PC-3 (cell line): ENCODE data around the gene KCNJ15. TPM values are rescaled to one million over a fixed set of nuclear protein-coding genes. Genes with fewer than 3 reads are reported as not detected.

Source experiments
- ATAC-seq: fragments of 200-7000 bp; cut with Tn5 transposase; 2 replicates; pipeline ENCODE4 v1.9.1; 2020; ENCODE audit warnings: mild to moderate bottlenecking, moderate library complexity
- BruUV-seq: library from RNA; stranded (reverse); fragments of 400-500 nt; replicated peaks from 2 replicates; lab custom pipeline; 2021; lab: Mats Ljungman, UMichigan
- CTCF ChIA-PET: fragments of 300-600 bp; sonication (Branson Sonifier 250); formaldehyde crosslinking; loops from one replicate; lab custom pipeline; 2022; ENCODE audit warnings: antibody characterized with exemption; lab: Charles Lee
- POLR2A ChIA-PET: fragments of 300-600 bp; sonication (Branson Sonifier 250); formaldehyde crosslinking; loops from one replicate; lab custom pipeline; 2022; ENCODE audit warnings: antibody characterized with exemption; ENCODE audit not compliant: unreplicated experiment; lab: Charles Lee
- DNase-seq: peaks from one replicate; pipeline ENCODE4 v3.0.0-alpha.2; 2015
- H2AFZ ChIP-seq: fragments of 300-600 bp; sonication (generic); 2 replicates; pipeline ENCODE4 v1.6.0; 2016; ENCODE audit warnings: antibody characterized with exemption, low read length
- H3F3A ChIP-seq: fragments of 300-600 bp; sonication (generic); one replicate; pipeline ENCODE4 v1.6.0; 2017; ENCODE audit warnings: antibody characterized with exemption, low read length, control low read depth, mild to moderate bottlenecking; ENCODE audit not compliant: unreplicated experiment
- H3K27ac ChIP-seq: fragments of 300-600 bp; sonication (generic); 2 replicates; pipeline ENCODE4 v1.5.1; 2016; ENCODE audit warnings: mild to moderate bottlenecking, low read length
- H3K27me3 ChIP-seq: fragments of 300-600 bp; sonication (generic); 2 replicates; pipeline ENCODE4 v1.6.1; 2016; ENCODE audit warnings: low read length, mixed read lengths
- H3K36me3 ChIP-seq: fragments of 300-600 bp; sonication (generic); 2 replicates; pipeline ENCODE4 v1.6.1; 2016; ENCODE audit warnings: low read depth, mixed run types, low read length, mixed read lengths
- H3K4me1 ChIP-seq: fragments of 300-600 bp; sonication (generic); 2 replicates; pipeline ENCODE4 v1.5.1; 2016; ENCODE audit warnings: low read length; ENCODE audit not compliant: insufficient read depth
- H3K4me2 ChIP-seq: fragments of 300-600 bp; sonication (generic); 2 replicates; pipeline ENCODE4 v1.6.0; 2016; ENCODE audit warnings: low read length
- H3K4me3 ChIP-seq: fragments of 300-600 bp; sonication (generic); 2 replicates; pipeline ENCODE4 v1.5.1; 2016; ENCODE audit warnings: mild to moderate bottlenecking, low read length, mixed read lengths
- H3K79me2 ChIP-seq: fragments of 300-600 bp; sonication (generic); 2 replicates; pipeline ENCODE4 v1.6.1; 2017; ENCODE audit warnings: low read length, mixed read lengths
- H3K9ac ChIP-seq: fragments of 300-600 bp; sonication (generic); 2 replicates; pipeline ENCODE4 v1.6.0; 2016; ENCODE audit warnings: mild to moderate bottlenecking, low read length
- H3K9me2 ChIP-seq: fragments of 300-600 bp; sonication (generic); replicated peaks from 2 replicates; pipeline ENCODE4 v1.6.1; 2016; ENCODE audit warnings: mixed run types, low read length, mixed read lengths
- H3K9me3 ChIP-seq: fragments of 300-600 bp; sonication (generic); 2 replicates; pipeline ENCODE4 v1.6.1; 2016; ENCODE audit warnings: low read length, mixed read lengths
- H4K20me1 ChIP-seq: fragments of 300-600 bp; sonication (generic); 2 replicates; pipeline ENCODE4 v1.6.1; 2016; ENCODE audit warnings: low read length, mixed read lengths
- EZH2 ChIP-seq: fragments of 300-600 bp; sonication (generic); IDR thresholded peaks from one replicate; pipeline ENCODE4 v1.6.1; 2017; ENCODE audit warnings: antibody characterized with exemption, mild to moderate bottlenecking, low read length; ENCODE audit not compliant: unreplicated experiment
- EZH2phosphoT487 ChIP-seq: fragments of 300-600 bp; sonication (generic); IDR thresholded peaks from 2 replicates; pipeline ENCODE4 v1.6.1; 2018; ENCODE audit warnings: mild to moderate bottlenecking, antibody characterized with exemption, low read length, borderline replicate concordance
- intact Hi-C: fragments of 100-400 bp; cut with micrococcal nuclease; formaldehyde crosslinking; loops from 2 replicates; pipeline ENCODE4 v1.9.0; 2023
- total RNA-seq: library from RNA; depleted of rRNA; stranded (reverse); fragments of >200 nt; gene quantifications from 2 replicates; pipeline ENCODE4 v1.2.3, GENCODE V29; 2014
- TF ChIP-seq, protein P1 (sequence below): fragments of 300-600 bp; sonication (generic); conservative IDR thresholded peaks from 2 replicates; pipeline ENCODE4 v1.5.1; 2017; ENCODE audit warnings: antibody characterized with exemption, low read depth, mild to moderate bottlenecking, low read length

The KCNJ15 gene
- total RNA-seq, 1 experiment from 2014 or later = 0.26 TPM

- Histone ChIP-seq H3K9me2 (no peaks in the 10 kb centered on the region), H2AFZ (no peak overlapping the region), H3F3A (peaks cover 8% of the 10 kb centered on the region), H3K9ac (no peak overlapping the region; the same call in 1 of the 2 replicates), H3K4me1 (peaks cover 28% of the 10 kb centered on the region), H3K27me3 (no peaks in the 10 kb centered on the region), H3K9me3 (no peaks in the 10 kb centered on the region; the same call in 1 of the 2 replicates), H3K27ac (no peak overlapping the region), H3K79me2 (no peaks in the 10 kb centered on the region), H4K20me1 (no peaks in the 10 kb centered on the region), H3K36me3 (no peaks in the 10 kb centered on the region; the same call in 1 of the 2 replicates), H3K4me3 (no peak overlapping the region), H3K4me2 (no peak overlapping the region)
- ChIA-PET POLR2A (no interaction called here), CTCF (no interaction called here)
- no peak for TF ChIP-seq EZH2phosphoT487
- TF ChIP-seq EZH2 = no peak
- TF ChIP-seq, protein P1, sequence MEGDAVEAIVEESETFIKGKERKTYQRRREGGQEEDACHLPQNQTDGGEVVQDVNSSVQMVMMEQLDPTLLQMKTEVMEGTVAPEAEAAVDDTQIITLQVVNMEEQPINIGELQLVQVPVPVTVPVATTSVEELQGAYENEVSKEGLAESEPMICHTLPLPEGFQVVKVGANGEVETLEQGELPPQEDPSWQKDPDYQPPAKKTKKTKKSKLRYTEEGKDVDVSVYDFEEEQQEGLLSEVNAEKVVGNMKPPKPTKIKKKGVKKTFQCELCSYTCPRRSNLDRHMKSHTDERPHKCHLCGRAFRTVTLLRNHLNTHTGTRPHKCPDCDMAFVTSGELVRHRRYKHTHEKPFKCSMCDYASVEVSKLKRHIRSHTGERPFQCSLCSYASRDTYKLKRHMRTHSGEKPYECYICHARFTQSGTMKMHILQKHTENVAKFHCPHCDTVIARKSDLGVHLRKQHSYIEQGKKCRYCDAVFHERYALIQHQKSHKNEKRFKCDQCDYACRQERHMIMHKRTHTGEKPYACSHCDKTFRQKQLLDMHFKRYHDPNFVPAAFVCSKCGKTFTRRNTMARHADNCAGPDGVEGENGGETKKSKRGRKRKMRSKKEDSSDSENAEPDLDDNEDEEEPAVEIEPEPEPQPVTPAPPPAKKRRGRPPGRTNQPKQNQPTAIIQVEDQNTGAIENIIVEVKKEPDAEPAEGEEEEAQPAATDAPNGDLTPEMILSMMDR = no peak
- intact Hi-C loops = no loop called here
- no TSS peak for BruUV-seq
- ATAC-seq = no peak
- DNase-seq = no peak
These were observed 69.1 kb downstream of the KCNJ15 start for GRCh38 chr21:38325731-38326420.

DNA sequence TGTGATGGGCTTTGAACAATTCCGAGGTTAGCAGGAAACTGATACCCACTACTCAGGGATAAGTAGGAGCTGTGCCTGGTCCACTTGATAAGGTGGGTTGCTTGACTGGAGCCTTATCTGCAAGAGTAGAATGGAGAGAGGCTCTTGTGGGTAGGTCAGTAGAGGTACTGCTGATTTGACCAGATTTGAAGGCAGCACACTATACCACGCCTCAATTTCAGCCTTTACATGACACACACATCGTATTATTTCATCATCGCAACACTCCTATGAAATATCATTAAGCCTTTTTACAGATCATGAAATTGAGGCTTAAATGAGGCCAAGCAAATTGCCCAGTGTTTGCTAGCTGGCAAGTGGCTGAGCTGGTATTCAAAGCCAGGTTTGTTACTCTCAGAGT is 69.6 kb downstream of the KCNJ15 start:
- Histone ChIP-seq H3K4me2 (no peak overlapping the region), H2AFZ (no peak overlapping the region), H4K20me1 (no peaks in the 10 kb centered on the region), H3K9ac (no peak overlapping the region), H3K4me3 (no peak overlapping the region), H3K9me2 (no peaks in the 10 kb centered on the region), H3K36me3 (no peaks in the 10 kb centered on the region; the same call in 1 of the 2 replicates), H3K79me2 (no peaks in the 10 kb centered on the region), H3K27me3 (no peaks in the 10 kb centered on the region), H3K27ac (no peak overlapping the region), H3K9me3 (no peaks in the 10 kb centered on the region; the same call in 1 of the 2 replicates), H3K4me1 (peaks cover 28% of the 10 kb centered on the region), H3F3A (peaks cover 8% of the 10 kb centered on the region)
- no TSS peak for BruUV-seq
- ChIA-PET POLR2A (no interaction called here), CTCF (no interaction called here)
- intact Hi-C loops = no loop called here
- TF ChIP-seq EZH2phosphoT487 = no peak
- TF ChIP-seq, protein P1 = no peak
- TF ChIP-seq EZH2 = no peak
- ATAC-seq (no peak), DNase-seq (no peak)

DNA sequence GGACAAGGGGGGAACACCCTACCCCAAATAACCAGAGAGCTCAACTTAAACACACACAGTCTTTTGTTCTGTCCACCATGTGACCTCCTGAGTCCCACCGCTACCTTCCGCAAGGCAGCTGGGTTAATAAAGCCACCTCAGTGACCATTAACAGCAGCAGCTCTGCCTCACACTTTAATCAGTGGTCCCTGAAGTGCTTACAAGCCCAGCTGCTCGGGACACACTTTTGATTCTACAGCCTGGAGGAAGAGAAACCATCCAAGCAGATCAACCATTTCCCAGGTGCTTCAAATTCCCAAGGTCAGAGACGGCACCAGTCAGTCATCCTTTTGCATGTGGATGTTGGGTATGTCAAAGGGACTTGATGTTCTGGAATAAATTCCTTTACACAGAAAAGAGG is 70.1 kb downstream of the KCNJ15 start:
- Histone ChIP-seq H2AFZ (no peak overlapping the region), H3K9me3 (no peaks in the 10 kb centered on the region; the same call in 1 of the 2 replicates), H3F3A (peaks cover 8% of the 10 kb centered on the region), H3K36me3 (no peaks in the 10 kb centered on the region; the same call in 1 of the 2 replicates), H3K79me2 (no peaks in the 10 kb centered on the region), H3K9me2 (no peaks in the 10 kb centered on the region), H3K27me3 (no peaks in the 10 kb centered on the region), H3K4me1 (peaks cover 28% of the 10 kb centered on the region), H3K4me2 (no peak overlapping the region), H3K9ac (no peak overlapping the region), H4K20me1 (no peaks in the 10 kb centered on the region), H3K27ac (no peak overlapping the region), H3K4me3 (no peak overlapping the region)
- intact Hi-C loops = no loop called here
- BruUV-seq = no TSS peak
- ATAC-seq (no peak), DNase-seq (no peak)
- CTCF ChIA-PET = no interaction called here
- POLR2A ChIA-PET = no interaction called here
- TF ChIP-seq, protein P1 = no peak
- TF ChIP-seq EZH2 (no peak), EZH2phosphoT487 (no peak)
